Neural crest cell (in vitro differentiated cells): ENCODE data around the gene NTN4. TPM values are rescaled to one million over a fixed set of nuclear protein-coding genes. Genes with fewer than 3 reads are reported as not detected.
"Not testable (repeated sequence)": the region's sequence is repeated elsewhere in the genome, so short reads cannot be mapped to it uniquely, and the experiment has no call there.

Experiments
- DNase-seq: peaks from one replicate; pipeline ENCODE4 v3.0.0; 2021; ENCODE audit warnings: low read depth, mixed read lengths, low spot score
- H3K27ac Mint-ChIP-seq: one replicate; pipeline ENCODE4 v1.8.0; 2021; ENCODE audit warnings: mild to moderate bottlenecking, mixed read lengths; ENCODE audit not compliant: unreplicated experiment
- H3K27me3 Mint-ChIP-seq: 2 replicates; pipeline ENCODE4 v1.8.0; 2021; ENCODE audit warnings: low read depth, mild to moderate bottlenecking, mixed read lengths
- H3K36me3 Mint-ChIP-seq: 2 replicates; pipeline ENCODE4 v1.8.0; 2021; ENCODE audit warnings: low read depth, mild to moderate bottlenecking, mixed read lengths
- H3K4me1 Mint-ChIP-seq: 2 replicates; pipeline ENCODE4 v1.8.0; 2021; ENCODE audit warnings: mixed read lengths
- H3K4me3 Mint-ChIP-seq: one replicate; pipeline ENCODE4 v1.8.0; 2021; ENCODE audit warnings: mild to moderate bottlenecking, mixed read lengths
- H3K9me3 Mint-ChIP-seq: 2 replicates; pipeline ENCODE4 v1.8.0; 2021; ENCODE audit warnings: mixed read lengths
- CTCF ChIP-seq: fragments of 200-600 bp; sonication (generic); conservative IDR thresholded peaks from 2 replicates; pipeline ENCODE4 v1.5.0; 2021; ENCODE audit warnings: antibody characterized with exemption, mild to moderate bottlenecking
- total RNA-seq: library from RNA; stranded (reverse); gene quantifications from 2 replicates; pipeline ENCODE4 v1.2.1, GENCODE V29; 2021

Gene NTN4
- total RNA-seq, 1 donor from 2014 or later = 6.0 TPM

DNA sequence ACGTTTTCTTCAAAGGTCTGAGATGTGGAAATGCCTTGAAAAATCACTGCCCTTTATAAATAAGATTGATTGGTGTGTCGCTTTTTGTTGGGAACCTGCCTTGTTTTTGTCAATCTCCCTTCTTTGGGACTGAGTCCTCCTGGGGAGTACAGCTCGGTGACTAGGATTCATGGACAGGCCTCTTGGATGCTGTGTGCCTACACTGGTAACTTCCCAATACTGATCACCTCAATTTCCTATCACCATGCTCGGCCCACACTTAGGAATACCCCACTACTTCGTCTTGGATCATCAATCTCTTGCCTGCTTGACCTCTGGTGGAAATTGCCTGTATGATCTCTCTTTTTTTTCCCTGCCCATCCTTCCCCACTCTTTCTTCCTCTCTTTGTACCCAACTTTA lies 34.2 kb downstream of the NTN4 start:
- H3K4me3 Mint-ChIP-seq = no peak overlapping the region
- TF ChIP-seq CTCF = no peak
- H3K27me3 Mint-ChIP-seq = peaks cover 2% of the 10 kb centered on the region
- peaks cover 8% of the 10 kb centered on the region for H3K9me3 Mint-ChIP-seq
- DNase-seq = no peak
- H3K36me3 Mint-ChIP-seq = peaks cover 6% of the 10 kb centered on the region
- H3K4me1 Mint-ChIP-seq = no peaks in the 10 kb centered on the region
- no peak overlapping the region for H3K27ac Mint-ChIP-seq

DNA sequence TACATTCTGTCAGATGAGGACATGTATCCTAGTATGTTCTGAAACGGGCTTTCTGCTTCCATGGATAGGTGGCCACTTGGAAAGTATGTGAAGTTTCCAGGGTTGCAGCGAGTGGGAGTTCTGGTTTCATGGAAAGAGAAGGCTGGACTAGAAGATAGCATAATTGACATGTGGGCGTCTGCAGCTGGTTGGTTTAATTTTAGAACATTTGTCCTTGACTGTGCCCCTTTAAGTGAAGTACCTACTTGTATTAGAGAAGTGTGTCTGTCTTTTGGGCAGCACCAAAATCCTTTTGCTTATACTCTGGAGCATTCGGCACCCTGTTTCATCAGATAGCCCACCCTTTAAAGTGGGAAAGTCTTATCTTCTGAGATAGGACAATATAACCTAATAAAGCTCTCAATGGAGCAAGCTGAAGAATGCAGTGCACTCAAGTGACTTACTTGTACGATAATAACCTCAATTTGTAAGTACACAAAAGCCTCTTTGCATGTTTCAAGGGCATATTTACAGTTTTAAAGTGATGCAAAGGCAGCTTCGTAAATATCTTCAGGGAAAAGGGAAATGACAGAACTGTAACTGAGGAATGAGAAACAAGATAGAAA lies 35.2 kb downstream of the NTN4 start:
- TF ChIP-seq CTCF = no peak
- no peak overlapping the region for H3K27ac Mint-ChIP-seq
- H3K36me3 Mint-ChIP-seq = peaks cover 4% of the 10 kb centered on the region
- H3K27me3 Mint-ChIP-seq = peaks cover 2% of the 10 kb centered on the region
- peaks cover 6% of the 10 kb centered on the region for H3K9me3 Mint-ChIP-seq
- no peaks in the 10 kb centered on the region for H3K4me1 Mint-ChIP-seq
- no peak for DNase-seq
- no peak overlapping the region for H3K4me3 Mint-ChIP-seq

- not testable (repeated sequence) for H3K27me3 Mint-ChIP-seq, H3K27ac Mint-ChIP-seq, H3K4me1 Mint-ChIP-seq, DNase-seq, H3K4me3 Mint-ChIP-seq
- Mint-ChIP-seq H3K9me3 (peaks cover 14% of the 10 kb centered on the region), H3K36me3 (peaks cover 14% of the 10 kb centered on the region)
Measured at GRCh38 chr12:95746062-95746461, 44.5 kb downstream of the NTN4 start.

DNA sequence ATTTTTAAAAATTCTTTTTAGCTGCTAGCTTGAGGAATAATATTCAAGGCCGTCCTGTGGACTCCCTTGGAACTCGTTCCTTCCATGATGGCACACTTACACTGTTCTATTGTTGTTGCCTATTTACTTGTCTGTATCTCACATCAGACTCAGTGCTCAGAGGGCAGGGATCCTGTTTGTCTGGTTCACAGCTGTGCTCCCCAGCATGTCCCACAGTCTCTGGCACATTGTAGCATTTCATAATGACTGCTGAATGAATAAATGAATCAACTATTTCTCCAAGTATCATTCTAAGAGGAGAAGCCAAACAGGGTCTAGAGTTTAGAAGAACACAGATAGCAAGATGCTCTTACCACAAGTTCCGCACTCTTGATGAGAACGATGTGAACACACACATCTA lies 48.0 kb downstream of the NTN4 start:
- Mint-ChIP-seq H3K36me3 (peaks cover 14% of the 10 kb centered on the region), H3K27me3 (peaks cover 6% of the 10 kb centered on the region), H3K9me3 (peaks cover 12% of the 10 kb centered on the region), H3K27ac (no peak overlapping the region), H3K4me1 (no peaks in the 10 kb centered on the region), H3K4me3 (no peak overlapping the region)
- no peak for DNase-seq
- no peak for TF ChIP-seq CTCF

DNA sequence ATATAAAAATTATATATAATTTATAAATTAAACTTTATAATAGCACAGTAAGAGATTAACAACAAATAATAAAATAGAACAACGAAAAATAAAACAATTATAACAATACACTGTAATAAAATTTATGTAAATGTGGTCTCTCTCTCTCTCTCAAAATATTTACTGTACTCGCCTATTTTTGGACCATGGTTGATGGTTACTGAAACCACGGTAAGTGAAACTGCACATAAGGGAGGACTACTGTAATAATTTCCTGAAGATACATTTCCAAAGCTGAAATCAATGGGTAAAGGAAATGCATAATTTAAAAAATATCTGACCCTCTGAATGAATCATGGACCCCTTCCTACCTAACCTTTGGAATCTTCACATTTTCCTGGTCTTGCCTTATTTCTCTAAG lies 48.9 kb downstream of the NTN4 start:
- Mint-ChIP-seq H3K36me3 (peaks cover 13% of the 10 kb centered on the region), H3K27ac (no peak overlapping the region), H3K4me3 (no peak overlapping the region), H3K27me3 (peaks cover 6% of the 10 kb centered on the region), H3K9me3 (peaks cover 11% of the 10 kb centered on the region), H3K4me1 (no peaks in the 10 kb centered on the region)
- no peak for DNase-seq
- no peak for TF ChIP-seq CTCF

DNA sequence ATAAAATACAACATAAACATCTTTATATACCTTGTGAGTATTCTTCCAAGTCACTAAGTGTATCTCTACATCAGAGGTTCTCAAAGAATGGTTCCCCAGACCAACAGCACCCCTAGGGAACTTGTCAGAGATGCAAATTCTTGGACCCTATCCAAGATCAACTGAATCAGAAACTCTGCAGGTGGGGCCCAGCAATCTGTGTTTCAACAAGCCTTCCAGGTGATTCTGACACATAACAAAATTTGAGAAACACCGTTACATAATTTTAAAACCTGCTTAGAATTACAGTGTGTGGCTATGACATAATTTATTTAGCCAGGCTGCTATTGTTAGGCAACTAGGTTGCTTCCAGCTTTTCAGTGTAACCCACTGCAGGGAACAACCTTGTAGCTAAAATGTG lies 49.8 kb downstream of the NTN4 start:
- Mint-ChIP-seq H3K27ac (no peak overlapping the region), H3K4me3 (no peak overlapping the region), H3K36me3 (peaks cover 6% of the 10 kb centered on the region), H3K27me3 (peaks cover 6% of the 10 kb centered on the region), H3K9me3 (peaks cover 4% of the 10 kb centered on the region), H3K4me1 (no peaks in the 10 kb centered on the region)
- TF ChIP-seq CTCF = no peak
- DNase-seq = no peak
